HT1080 (cell line): ENCODE results near the gene RADIL. TPM values are rescaled to one million over a fixed set of nuclear protein-coding genes. Genes with fewer than 3 reads are reported as not detected.
"Not testable (repeated sequence)": the region's sequence is repeated elsewhere in the genome, so short reads cannot be mapped to it uniquely, and the experiment has no call there.

Source experiments
- DNase-seq: peaks from one replicate; pipeline ENCODE4 v3.0.0-alpha.2; 2015; ENCODE audit warnings: low read depth
- polyA plus RNA-seq, 2 experiments: library from polyadenylated mRNA; depleted of rRNA; stranded (reverse); fragments of >200 nt; gene quantifications; 2 replicates each; pipeline ENCODE4 v1.2.3, GENCODE V29; 2015
- total RNA-seq: library from RNA; depleted of rRNA; stranded (reverse); fragments of >200 nt; shearing (Covaris generic); gene quantifications from 2 replicates; pipeline ENCODE4 v1.2.3, GENCODE V29; 2014; rRNA removed

Gene RADIL, protein sequence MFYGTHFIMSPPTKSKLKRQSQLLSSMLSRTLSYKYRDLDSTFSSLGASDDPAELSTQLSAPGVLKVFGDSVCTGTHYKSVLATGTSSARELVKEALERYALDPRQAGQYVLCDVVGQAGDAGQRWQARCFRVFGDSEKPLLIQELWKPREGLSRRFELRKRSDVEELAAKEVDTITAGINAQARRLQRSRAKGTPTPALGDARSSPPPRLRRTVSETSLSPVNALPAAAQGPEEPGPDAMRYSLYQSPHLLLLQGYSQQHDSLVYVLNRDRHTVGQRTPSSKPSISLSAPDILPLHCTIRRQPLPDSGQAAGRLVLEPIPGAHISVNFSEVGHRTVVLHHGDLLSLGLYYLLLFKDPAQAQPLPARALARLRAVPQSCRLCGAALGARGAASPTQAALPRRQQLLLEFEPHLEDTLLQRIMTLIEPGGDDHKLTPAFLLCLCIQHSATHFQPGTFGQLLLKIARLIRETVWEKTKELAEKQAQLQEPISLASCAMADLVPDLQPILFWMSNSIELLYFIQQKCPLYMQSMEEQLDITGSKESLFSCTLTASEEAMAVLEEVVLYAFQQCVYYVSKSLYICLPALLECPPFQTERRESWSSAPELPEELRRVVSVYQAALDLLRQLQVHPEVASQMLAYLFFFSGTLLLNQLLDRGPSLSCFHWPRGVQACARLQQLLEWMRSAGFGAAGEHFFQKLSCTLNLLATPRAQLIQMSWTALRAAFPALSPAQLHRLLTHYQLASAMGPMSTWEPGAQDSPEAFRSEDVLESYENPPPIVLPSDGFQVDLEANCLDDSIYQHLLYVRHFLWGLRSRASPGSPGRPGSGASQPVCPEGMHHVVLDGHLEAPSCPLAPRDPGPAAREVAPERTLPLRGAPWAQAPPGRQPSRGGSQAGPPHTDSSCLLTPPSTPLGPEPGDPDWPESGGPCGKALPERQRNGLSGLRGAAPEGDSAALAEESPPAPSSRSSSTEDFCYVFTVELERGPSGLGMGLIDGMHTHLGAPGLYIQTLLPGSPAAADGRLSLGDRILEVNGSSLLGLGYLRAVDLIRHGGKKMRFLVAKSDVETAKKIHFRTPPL
- 0.14 and 0.57 TPM in 2 replicates for total RNA-seq
- 0.92 and 1.4 TPM in 2 replicates for polyA plus RNA-seq (2015; cell fraction: cytosol; rRNA removed)
- 0.98 and 2.1 TPM in 2 replicates for polyA plus RNA-seq (2015; cell fraction: nucleus; rRNA removed)

DNA sequence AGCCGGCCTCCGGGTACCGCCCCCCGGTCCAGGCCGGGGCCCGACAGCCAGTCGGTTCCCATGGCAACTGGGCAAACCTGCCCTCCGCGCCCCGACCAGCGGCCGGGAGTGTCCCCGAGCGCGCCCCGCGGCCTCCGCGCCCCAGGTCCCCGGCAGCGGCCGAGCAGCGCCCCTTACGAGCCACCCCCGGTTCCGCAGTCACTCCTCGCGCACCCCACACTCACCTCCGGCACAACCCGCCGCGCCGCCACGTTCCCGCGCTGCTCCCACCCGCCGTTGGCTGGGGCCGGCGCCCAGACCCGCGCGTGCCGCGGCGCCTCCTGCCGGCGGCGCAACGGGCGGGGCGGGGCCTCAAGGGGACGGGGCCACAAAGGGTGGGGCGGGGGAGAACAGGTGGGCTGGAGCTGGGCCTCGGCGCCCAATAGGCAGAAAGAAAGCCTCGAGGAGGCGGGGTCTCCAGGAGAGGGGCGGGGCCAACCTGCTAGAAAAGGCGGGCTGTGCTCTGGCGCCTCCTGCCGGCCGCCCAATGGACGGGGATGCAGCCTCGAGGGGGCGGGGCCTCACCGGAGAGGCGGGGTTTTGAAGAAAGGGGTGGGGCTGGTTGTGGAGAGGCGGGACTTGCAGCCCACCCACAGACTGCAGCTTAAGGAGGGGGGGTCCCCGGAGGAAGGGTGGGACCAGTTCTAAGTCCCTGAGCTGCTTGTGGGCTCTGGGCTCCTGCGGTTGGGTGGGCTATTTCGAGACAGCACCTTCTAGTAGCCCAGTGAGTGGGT, at the start of gene RADIL:
TSS of gene RADIL (minus strand) at position 345 of the 773 bp plus-strand sequence. CDS start 5,577 bp downstream, outside the sequence.
- DNase-seq, result peak; percentile 67

DNA sequence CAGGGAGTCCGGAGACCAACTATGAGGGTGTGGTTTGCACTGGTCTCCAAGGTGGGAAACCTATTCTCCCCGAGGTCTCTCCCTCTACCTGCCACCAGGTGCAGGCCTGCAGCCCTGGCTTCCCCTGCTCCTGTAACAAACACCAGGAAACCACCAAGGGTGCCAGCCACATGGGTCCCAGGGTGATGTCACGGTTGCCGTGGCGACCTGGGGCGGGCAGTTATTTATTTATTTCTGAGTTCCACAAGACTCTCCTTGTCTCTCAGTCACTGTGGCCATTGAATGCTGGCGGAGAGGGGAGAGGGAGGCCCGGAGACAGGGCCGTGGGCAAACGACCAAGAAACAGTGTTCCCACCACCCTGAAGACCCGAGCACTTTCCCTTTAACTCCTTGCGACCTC, 48.4 kb upstream of the RADIL start:
- peak; percentile 32 for DNase-seq

DNA sequence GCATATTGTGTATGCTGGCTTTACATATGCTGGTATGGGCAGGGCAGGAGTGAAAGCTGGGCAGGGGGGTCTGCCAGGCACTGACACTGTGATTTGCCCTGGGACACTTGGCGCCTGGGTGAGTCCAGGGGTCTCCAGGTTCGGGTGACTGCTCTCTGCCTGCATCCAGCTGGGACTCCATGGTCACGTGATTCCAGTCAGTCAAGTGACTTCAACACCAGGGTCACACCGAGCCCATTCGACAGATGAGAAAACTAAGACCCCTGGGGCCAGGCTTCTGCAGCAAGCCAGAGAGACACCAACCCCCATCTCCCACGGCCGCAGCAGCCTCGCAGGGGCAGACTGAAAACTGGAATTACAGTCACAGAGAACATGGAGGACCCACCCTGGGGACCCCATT, 45.5 kb upstream of the RADIL start:
- no peak for DNase-seq

DNA sequence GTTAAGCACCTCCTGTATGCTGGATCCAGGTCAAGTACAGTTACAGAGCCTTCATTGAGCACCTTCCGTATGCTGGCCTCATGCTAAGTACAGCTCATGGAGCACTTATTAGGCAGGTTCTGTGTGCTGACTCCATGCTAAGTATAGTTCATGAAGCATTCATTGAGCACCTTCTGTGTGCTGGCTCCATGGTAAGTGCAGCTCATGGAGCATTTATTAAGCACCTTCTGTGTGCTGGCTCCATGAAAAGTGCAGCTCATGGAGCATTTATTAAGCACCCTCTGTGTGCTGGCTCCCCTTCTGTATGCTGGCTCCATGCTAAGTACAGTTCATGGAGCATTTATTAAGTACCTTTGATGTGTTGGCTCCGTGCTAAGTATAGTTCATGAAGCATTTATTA, 44.9 kb upstream of the RADIL start:
- DNase-seq, result no peak

DNA sequence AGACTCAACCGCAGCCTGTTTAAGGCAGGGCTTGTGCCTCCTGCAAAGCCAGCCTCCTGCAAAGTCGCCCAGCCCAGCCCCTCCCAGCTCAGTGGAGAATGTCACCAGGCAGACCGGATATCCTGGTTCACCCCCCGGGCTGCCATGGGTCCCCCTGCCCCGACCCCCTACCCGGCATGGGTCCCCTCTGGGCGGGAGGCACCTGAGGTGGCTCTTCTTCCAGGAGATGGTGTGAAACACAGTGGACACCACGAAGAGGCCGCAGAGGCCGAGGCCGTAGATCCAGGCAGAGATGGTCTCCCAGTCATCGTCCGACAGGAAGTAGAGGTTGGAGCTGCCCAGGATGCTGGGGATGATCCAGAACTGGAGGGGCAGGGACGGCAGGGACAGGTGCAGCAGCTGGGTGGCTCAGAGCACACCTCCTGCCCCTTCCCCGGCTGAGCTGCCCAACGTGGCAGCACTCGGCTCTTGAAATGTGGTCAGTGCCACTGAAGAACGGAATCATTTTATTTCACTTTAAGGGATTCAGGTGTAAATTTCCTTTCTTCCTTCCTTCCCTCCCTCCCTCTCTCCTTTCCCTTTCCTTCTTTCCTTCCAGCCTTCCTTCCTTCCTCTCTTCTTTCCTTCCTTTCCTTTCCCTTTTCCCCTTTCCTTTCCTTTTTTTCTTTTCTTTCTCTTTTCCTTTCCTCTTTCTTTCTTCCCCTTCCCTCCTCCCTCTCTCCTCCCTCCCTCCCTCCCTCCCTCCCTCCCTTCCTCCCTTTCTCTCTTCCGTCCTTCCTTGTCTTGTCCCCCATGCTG, 36.7 kb upstream of the RADIL start:
- no peak for DNase-seq

DNA sequence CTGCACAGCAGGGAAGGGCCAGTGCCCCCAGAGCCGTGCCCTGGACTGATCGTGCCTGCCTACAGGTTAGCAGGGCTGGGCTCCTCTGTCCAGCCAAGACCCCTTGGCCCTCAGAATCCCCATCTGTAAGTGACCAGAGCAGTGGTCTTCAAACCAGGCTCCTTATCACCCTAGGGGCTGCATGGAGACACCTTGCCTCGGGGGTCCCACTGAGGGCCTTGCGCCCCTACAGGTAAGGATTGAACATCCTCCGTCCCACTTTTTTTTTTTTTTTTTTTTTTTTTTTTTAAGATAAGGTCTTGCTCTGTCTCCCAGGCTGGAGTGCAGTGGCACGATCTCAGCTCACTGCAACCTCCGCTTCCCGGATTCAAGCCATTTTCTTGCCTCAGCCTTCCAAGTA, 32.6 kb upstream of the RADIL start:
- no peak for DNase-seq

DNA sequence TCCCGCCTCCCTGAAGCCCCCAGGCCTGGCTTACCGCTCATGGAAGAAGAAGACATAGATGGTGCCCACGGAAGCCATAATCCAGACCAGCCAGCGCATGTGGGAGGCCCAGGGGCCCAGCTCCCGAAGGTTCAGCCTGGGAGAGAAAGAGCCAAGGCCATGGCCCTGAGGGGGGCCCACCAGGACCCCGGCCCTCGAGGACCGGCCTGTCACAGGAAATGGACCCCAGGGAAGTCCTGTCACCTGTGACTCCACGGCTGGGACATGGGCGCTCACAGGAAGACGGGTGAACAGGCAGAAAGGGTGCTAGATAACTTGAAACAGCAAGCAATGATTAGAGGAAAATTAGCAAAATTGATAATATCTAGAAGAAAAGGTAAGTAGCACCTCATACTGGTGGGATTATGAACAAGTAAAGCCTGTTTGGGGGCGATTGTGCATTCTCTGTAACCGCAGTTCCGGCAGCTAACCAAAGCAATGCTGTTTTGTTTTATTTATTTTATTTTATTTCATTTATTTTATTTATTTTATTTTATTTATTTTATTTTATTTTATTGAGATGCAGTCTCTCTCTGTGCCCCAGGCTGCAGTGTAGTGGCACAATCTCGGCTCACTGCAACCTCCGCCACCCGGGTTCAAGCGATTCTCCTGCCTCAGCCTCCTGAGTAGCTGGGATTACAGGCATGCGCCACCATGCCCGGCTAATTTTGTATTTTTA, 27.8 kb upstream of the RADIL start:
- no peak for DNase-seq

DNA sequence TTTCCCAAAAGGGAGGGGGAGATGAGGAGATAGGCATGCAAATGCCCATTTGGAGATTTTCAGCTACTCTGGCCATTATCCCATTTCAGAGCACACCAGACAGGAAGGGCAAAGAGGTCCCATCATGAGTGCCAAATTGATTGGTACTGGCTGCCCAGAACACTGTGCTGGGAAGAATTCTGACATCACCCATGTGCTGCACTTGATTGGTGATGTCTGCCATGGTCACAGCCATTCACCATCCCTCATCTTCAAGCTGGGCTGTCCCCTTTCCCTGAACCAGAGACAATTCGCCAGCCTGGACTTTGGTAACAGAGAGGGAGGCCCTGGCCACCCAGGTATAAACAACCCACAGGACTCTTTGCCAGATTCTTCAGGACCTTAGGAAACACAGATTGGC, 23.2 kb upstream of the RADIL start:
- DNase-seq, result no peak

DNA sequence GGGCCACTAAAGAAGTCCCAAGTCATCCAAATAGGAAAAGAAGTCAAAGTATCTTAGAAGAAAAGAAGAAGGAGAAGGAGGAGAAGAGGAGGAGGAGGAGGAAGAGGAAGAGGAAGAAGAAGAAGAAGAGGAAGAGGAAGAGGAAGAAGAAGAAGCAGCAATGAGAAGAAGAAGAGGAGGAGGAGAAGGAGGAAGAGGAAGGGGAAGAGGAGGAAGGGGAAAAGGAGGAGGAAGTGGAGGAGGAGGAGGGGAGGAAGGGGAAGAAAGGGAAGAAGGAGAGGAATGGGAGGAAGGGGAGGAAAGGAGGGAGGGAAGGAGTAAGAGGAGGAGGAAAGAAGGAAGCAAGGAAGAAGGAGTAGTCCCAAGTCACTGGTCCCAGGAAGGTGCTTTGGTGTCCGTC, 21.7 kb upstream of the RADIL start:
- DNase-seq, result no peak

DNA sequence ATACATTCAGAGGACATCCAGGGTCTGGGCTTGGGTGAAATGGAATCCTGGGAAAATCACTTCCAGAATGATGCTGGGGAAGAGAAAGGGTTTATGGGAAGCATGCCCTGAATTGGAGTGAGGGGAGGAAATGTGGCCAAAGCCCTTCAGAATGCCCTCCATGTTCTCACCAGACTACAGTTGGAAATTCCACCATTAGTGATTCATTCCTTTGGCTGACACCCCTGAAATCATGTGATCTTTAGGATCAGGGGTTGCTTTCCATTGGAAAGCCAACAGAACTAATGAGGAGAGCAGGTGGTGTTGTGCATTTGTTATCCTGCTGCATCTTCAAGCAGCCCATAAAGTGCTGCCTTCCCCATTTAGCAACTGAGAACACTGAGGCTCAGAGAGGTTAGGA, 20.8 kb upstream of the RADIL start:
- no peak for DNase-seq

DNA sequence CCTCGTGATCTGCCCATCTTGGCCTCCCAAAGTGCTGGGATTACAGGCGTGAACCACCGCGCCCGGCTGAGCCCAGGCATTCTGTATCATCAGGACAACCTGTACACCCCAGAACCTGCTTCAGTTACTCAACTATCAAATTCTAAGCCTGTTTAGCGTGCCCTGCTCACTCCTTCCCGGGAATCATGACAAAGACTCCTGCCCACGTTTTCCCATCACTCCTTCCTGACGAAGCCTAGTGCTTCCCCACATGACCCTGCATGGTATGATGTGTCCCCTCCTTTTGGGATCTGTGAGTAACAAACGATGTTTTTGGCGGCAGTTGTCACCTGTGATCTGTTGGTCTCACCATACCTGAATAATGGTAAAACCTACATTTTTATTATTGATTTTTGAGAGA, 12.2 kb upstream of the RADIL start:
- DNase-seq, result no peak

DNA sequence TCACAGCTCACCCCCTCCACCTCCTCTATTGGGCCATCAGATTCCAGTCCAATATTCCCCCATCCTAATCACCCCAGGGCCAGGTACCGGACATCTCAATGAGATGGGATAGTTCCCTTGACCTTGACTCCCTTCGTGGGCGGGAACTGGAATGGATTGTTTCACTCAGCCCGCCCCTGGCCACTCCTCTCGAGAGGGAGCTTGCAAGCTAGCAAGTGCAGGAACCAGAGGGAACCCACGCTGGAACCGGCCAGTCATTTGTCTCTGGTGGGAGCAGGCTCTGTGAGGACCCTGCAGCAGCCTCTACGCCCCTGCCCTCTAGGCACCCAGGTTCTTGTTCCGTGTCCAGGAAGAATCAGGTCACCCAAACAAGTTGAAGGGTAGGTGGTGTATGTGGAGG, 11.0 kb upstream of the RADIL start:
- no peak for DNase-seq

DNA sequence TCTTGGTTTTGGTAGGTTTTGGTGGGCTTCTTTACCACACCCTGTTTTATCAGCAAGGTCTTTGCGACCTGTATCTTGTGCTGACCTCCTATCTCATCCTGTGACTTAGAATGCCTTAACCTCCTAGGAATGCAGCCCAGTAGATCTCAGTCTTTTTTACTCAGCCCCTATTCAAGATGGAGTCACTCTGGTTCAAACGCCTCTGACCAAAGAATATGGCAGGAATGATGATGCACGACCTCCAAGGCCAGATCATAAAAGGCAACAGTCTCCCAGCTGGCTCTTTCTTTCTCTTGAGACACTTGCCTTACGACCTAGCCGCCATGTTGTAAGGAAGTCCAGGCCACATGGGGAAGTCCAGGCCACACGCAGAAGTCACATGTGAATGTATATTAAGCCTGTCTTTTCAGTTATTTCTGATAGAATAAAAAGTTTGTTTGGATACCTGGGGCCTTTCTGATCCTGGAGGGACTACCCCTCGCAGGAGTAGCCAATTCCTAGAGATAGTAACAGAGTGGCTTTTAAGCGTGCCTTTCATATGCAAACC, 10.5 kb upstream of the RADIL start:
- DNase-seq, result no peak

DNA sequence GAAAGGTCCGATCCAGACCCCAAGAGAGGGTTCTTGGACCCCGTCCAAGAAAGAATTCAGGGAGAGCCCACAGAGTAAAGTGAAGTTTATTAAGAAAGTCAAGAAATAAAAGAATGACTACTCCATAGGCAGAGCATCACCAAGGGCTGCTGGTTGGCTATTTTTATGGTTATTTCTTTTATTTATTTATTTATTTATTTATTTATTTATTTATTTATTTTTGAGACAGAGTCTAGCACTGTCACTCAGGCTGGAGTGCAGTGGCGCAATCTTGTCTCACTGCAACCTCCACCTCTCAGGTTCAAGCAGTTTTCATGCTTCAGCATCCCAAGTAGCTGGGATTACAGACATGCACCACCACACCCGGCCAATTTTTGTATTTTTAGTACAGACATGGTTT, 9.7 kb upstream of the RADIL start:
- DNase-seq, result not testable (repeated sequence)

DNA sequence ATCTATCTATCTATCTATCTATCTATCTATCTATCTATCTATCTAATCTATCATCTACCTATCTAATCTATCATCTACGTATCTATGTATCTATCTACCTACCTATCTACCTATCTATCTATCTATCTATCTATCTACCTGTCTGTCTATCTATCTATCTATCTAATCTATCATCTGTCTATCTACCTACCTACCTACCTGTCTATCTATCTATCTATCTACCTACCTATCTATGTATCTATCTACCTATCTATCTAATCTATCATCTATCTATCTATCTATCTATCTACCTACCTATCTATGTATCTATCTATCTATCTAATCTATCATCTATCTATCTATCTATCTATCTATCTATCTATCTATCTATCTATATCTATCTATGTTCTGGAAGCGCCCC, 8.0 kb upstream of the RADIL start:
- not testable (repeated sequence) for DNase-seq

DNA sequence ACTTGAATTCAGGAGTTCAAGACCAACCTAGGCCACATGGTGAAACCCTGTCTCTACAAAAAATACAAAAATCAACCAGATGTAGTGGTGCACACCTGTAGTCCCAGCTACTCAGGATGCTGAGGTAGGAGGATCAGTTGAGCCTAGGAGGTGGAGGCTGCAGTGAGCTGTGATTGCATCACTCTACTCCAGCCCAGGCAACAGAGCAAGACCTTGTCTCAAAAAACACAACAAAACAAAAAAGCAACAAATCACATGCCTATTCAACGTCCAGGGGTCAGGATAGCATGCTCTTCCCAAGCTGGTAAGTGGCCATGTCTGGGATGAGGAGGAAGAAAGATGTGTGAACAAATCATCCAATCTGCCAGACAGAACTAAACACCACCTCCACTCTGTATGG, 6.2 kb upstream of the RADIL start:
- DNase-seq, result no peak

DNA sequence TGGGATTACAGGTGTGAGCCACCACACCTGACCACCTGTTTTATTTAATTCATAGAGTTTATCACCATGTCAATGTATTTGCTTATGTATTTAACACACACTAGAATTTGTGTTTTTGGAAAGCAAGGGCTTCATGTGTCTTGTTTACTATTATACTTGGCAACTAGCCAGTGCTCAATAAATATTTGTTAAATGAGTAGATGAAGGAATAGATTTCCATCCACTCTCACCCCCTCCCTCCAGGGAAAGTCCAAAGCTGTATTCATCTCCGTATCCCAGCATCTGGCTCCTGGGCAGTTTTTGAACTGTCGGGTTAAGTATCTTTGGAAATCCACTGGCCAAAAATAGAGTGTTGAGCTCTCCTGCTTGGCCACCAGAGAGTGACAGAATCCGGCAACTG, 4.6 kb upstream of the RADIL start:
- DNase-seq, result no peak

DNA sequence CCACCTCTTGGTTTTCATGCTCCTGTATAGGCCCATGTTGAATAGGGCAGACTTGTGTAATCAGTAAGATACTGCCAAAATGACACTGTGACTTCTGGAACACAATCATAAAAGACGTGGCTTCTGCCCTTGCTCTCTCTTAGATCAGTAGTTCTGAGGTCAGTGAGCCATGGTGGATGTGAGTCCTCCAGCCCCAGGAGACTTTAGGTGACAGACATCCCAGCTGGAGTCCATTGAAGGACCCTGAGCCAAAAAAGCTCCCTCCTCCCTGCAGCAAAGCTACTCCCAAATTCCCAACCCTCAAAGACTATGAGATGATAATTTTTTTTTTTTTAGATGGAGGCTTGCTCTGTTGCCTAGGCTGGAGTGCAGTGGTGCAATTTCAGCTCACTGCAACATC, 3.2 kb upstream of the RADIL start:
- no peak for DNase-seq

DNA sequence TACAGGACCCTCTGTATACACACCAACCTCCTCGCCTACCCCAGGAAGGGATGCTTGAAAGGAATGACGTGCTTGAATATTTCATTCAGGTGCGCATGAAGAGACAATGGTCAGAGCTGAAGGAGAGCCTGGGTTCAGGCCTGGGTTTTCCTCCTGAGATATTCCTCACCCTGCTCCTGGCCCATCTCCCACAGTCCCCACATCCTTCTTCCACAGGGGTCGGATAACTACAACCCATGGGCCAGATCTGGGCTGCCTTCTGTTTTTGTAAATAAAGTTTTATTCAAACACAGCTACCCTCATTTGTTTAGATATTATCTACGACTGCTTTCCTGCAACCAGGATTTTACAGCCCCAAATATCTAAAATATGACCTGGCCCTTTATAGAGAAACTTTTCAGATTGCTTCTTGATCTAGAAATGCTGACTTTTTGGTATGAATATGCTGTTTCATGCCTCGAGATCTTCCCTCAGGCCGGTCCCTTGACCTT, 1.8 kb upstream of the RADIL start:
- no peak for DNase-seq
